ENCODE measurements around the gene MPRIP. TPM values are rescaled to one million over a fixed set of nuclear protein-coding genes. Genes with fewer than 3 reads are reported as not detected.

MPRIP gene
- total and polyA plus RNA-seq, 2 donors (not counting 3 experiments of a cell fraction or from before 2014, with no cell fraction given) = 94.6 to 246 TPM

GRCh38 chr17:17022456-17022855, 19.8 kb upstream of the MPRIP start:
- BruUV-seq (replicated peaks) = no TSS peak
- peaks cover 6% of the 10 kb centered on the region for H3K4me1 ChIP-seq (ENCODE audit: control insufficient read depth, extremely low read depth, insufficient read depth, low read length)
- H3K27me3 ChIP-seq (ENCODE audit: control insufficient read depth in 2 of 2, insufficient read depth in 2 of 2, low read length in 2 of 2) = no peaks in the 10 kb centered on the region
- H3K9me3 ChIP-seq (replicated peaks; ENCODE audit: control insufficient read depth, insufficient read depth, low read length) = no peaks in the 10 kb centered on the region
- no peaks in the 10 kb centered on the region for H4K20me1 ChIP-seq (replicated peaks; ENCODE audit: control insufficient read depth, extremely low read depth, insufficient read depth, low read length)
- TF ChIP-seq GATA2 (IDR thresholded peaks at IDR 0.05; ENCODE audit: insufficient read depth, insufficient read length, low read depth, low read length) = no peak
- no peak for TF ChIP-seq EZH2 (IDR thresholded peaks at IDR 0.05; ENCODE audit: borderline replicate concordance, low read depth, low read length, severe bottlenecking)
- TF ChIP-seq POLR2A (IDR thresholded peaks at IDR 0.05; ENCODE audit: low read depth, low read length) = no peak
- TF ChIP-seq MYC (IDR thresholded peaks at IDR 0.05; ENCODE audit: low read depth, low read length) = no peak
- TF ChIP-seq FOS (IDR thresholded peaks at IDR 0.05; ENCODE audit: borderline replicate concordance, insufficient read depth, low read length) = no peak
- no peak for TF ChIP-seq JUN (IDR thresholded peaks at IDR 0.05; ENCODE audit: borderline replicate concordance, insufficient read depth, insufficient read length, low read depth)
- no peak for TF ChIP-seq CTCF (IDR thresholded peaks at IDR 0.05; ENCODE audit: extremely low read depth in 1 of 2, insufficient read depth in 1 of 2, low read depth in 1 of 2, low read length in 2 of 2)
- no peak for TF ChIP-seq MAX (IDR thresholded peaks at IDR 0.05; ENCODE audit: insufficient read depth, insufficient read length)
- no peak for TF ChIP-seq POLR2AphosphoS5 (IDR thresholded peaks at IDR 0.05; ENCODE audit: insufficient read depth, low read depth, low read length)
- no peaks in the 10 kb centered on the region for H3K79me2 ChIP-seq (ENCODE audit: control insufficient read depth, insufficient read depth, low read length)
- DNase-seq (ENCODE audit: low read depth, low spot score) = no peak
- no peak overlapping the region for H3K9ac ChIP-seq (replicated peaks; ENCODE audit: extremely low read depth, insufficient read depth, low read length)
- intact Hi-C loops (cut with micrococcal nuclease) (no loop called here), dilution Hi-C loops (cut with MboI; ENCODE audit: extremely low pct_ligation_motif_present, low sequenced_read_pairs) (no loop called here)
- ChIA-PET CTCF (no interaction called here), POLR2A (no interaction called here)
- no peak overlapping the region for H3K27ac ChIP-seq (ENCODE audit: insufficient read depth, low read depth, low read length)
- no peaks in the 10 kb centered on the region for H3K36me3 ChIP-seq (ENCODE audit: control insufficient read depth in 2 of 2, extremely low read depth in 1 of 2, insufficient read depth in 2 of 2, low read length in 2 of 2)
- no peak overlapping the region for H3K4me3 ChIP-seq (replicated peaks in 1 of 3; ENCODE audit: insufficient read depth in 1 of 3, low read depth in 1 of 3, low read length in 3 of 3)
- no peaks in the 10 kb centered on the region for H3K9me1 ChIP-seq (replicated peaks; ENCODE audit: control insufficient read depth, extremely low read depth, insufficient read depth, low read length)
- FAIRE-seq = no peak
- H2AFZ ChIP-seq (ENCODE audit: low read depth, low read length) = no peak overlapping the region
- no peak overlapping the region for H3K4me2 ChIP-seq (ENCODE audit: insufficient read depth, low read length)

All from endothelial cell of umbilical vein (primary cell).